Measurements from ENCODE around the gene IL10RB. TPM values are rescaled to one million over a fixed set of nuclear protein-coding genes. Genes with fewer than 3 reads are reported as not detected.
A peak's percentile ranks its signal among the peaks of the same experiment; 100 is the strongest.

IL10RB gene
- total RNA-seq, 1 donor from 2014 or later, result 49.1 TPM

DNA sequence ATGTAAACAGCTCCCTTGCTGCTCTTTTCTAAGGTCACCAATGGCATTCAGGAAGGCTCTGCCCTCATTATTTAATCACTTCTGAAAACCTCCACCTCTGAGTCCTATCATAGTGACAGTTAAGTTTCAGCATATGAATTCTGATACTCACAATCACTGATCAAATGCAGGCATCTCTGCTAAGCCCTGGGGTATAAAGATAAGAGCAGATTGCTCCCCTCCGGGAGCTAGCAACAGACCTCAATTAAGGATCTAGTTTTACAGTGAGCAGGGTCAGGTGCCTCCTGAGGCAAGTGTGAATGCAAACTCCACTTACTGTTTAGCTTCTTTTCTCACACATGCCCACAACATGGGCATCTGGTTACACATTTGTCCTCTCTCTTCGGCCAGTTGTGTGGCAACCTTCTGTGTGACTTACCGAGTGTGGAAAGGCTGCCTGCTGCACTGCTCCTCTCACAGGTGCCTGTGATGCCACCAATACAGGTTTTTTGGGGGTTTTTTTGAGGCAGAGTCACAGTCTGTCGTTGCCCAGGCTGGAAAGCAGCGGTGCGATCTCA is 15.0 kb downstream of the IL10RB start:
- Histone ChIP-seq H3K9me3 (no peaks in the 10 kb centered on the region), H3K36me3 (peaks cover 88% of the 10 kb centered on the region), H3K27me3 (ENCODE audit: low read depth) (no peaks in the 10 kb centered on the region), H3K4me3 (no peak overlapping the region), H3K27ac (no peak overlapping the region), H3K4me1 (peaks cover 5% of the 10 kb centered on the region)
- ATAC-seq (no peak), DNase-seq (no peak)
- TF ChIP-seq, protein P1, sequence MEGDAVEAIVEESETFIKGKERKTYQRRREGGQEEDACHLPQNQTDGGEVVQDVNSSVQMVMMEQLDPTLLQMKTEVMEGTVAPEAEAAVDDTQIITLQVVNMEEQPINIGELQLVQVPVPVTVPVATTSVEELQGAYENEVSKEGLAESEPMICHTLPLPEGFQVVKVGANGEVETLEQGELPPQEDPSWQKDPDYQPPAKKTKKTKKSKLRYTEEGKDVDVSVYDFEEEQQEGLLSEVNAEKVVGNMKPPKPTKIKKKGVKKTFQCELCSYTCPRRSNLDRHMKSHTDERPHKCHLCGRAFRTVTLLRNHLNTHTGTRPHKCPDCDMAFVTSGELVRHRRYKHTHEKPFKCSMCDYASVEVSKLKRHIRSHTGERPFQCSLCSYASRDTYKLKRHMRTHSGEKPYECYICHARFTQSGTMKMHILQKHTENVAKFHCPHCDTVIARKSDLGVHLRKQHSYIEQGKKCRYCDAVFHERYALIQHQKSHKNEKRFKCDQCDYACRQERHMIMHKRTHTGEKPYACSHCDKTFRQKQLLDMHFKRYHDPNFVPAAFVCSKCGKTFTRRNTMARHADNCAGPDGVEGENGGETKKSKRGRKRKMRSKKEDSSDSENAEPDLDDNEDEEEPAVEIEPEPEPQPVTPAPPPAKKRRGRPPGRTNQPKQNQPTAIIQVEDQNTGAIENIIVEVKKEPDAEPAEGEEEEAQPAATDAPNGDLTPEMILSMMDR (IDR thresholded peaks at IDR 0.05), result no peak
- intact Hi-C loops (cut with DNase I), result no loop called here

DNA sequence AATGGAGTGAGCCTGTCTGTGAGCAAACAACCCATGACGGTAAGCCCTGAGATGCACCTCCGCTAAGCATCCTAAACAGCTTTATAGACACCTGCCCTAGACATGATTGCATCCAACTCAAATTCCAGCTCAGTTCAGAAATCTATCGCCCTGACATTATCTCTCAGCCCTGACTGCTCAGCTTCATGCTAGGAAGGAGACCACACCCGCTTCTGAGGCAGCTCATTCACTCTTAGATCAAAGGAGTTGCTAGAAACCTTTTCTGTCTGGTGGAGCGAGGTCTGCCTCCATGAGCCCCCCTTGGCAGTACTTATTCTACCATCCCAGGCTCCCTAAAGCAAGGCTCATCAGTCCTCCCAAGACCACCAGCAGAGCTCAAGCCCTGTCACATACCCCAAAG is 17.0 kb downstream of the IL10RB start:
- Histone ChIP-seq H3K4me1 (peaks cover 24% of the 10 kb centered on the region), H3K27me3 (ENCODE audit: low read depth) (no peaks in the 10 kb centered on the region), H3K27ac (no peak overlapping the region), H3K9me3 (no peaks in the 10 kb centered on the region), H3K36me3 (peaks cover 84% of the 10 kb centered on the region), H3K4me3 (no peak overlapping the region)
- intact Hi-C loops (cut with DNase I), result no loop called here
- TF ChIP-seq, protein P1 (IDR thresholded peaks at IDR 0.05), result no peak
- DNase-seq (no peak), ATAC-seq (no peak)

DNA sequence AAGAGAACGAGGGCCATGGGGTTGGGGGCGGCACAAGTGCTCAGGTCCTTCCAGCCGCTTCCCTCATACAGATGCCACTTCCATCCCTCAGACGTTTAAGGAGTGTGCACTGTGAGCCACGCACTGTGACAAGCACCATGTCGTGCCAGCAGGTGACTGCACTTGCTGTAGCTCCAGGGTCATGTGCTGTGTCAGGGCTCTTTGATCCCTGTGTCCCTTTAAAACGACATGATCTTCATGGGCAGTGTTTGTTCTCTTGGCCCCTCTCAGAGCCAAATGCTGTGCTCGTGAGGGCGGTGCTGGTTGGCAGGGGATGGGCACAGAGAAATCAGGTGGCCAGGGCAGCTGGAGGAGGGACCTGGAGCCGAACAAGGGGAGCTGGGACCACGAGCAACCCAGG is 19.9 kb downstream of the IL10RB start:
- no peak overlapping the region for H3K4me3 ChIP-seq

GRCh38 chr21:33286600-33287456 is 20.7 kb downstream of the IL10RB start:
- DNase-seq (no peak), ATAC-seq (peak; percentile 78 to 81)
- peak overlapping the region; percentile 82 for H3K27ac ChIP-seq
- H3K36me3 ChIP-seq, result peaks cover 80% of the 10 kb centered on the region
- intact Hi-C loops (cut with DNase I), result no loop called here
- H3K9me3 ChIP-seq, result no peaks in the 10 kb centered on the region
- peaks cover 24% of the 10 kb centered on the region for H3K4me1 ChIP-seq
- no peaks in the 10 kb centered on the region for H3K27me3 ChIP-seq (ENCODE audit: low read depth)
- no peak overlapping the region for H3K4me3 ChIP-seq
- TF ChIP-seq, protein P1 (IDR thresholded peaks at IDR 0.05), result no peak

More for the DNA sequence above, 19.9 kb downstream of the IL10RB start:
- peak in 1 of 2 donors; percentile 11 for ATAC-seq
- intact Hi-C loops (cut with DNase I), result no loop called here
- Histone ChIP-seq H3K27ac (peak overlapping the region; percentile 82), H3K27me3 (ENCODE audit: low read depth) (no peaks in the 10 kb centered on the region), H3K4me1 (peaks cover 24% of the 10 kb centered on the region), H3K36me3 (peaks cover 80% of the 10 kb centered on the region), H3K9me3 (no peaks in the 10 kb centered on the region)
- TF ChIP-seq, protein P1 (IDR thresholded peaks at IDR 0.05), result no peak
- DNase-seq, result no peak

DNA sequence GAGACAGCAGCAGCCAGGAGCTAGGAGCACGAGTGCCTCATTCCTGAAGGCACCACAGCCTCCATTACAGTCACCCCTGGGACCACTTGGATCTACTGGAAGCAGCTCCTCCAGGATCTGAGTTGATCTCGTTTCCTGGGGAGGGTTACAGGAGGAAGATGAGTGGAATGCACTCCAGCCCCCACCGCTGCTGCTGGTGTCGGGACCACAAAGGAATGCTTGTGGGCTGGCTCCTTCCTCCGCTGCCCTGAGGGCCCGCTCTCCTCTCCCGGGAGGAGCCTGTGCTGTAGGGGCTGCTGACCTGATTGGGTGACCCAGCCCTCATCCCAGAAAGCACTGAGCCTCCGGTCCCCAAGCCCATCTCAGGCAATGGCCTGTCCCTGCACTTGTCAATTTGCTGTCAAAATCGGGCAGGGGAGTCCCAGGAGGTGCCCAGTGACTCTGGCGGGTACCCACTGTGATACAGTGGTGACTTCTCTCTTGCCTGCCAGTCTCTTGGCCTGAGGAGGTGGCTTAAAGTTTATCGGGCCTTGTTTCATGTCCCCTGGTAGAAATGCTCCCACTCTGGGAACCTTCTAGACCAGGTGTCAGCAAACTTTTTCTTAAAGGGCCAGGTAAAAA is 23.1 kb downstream of the IL10RB start:
- TF ChIP-seq, protein P1 (IDR thresholded peaks at IDR 0.05), result no peak
- Histone ChIP-seq H3K4me1 (peaks cover 24% of the 10 kb centered on the region), H3K27ac (peak overlapping the region; percentile 11), H3K36me3 (peaks cover 79% of the 10 kb centered on the region), H3K27me3 (ENCODE audit: low read depth) (no peaks in the 10 kb centered on the region), H3K4me3 (no peak overlapping the region), H3K9me3 (no peaks in the 10 kb centered on the region)
- DNase-seq, result no peak
- peak in 1 of 2 donors; percentile 29 for ATAC-seq
- intact Hi-C loops (cut with DNase I), result no loop called here

All from lower lobe of right lung (tissue), 2 donors.